Erythroblast (primary cell): Measurements from ENCODE around the gene FOLR2.

Experiments used
- GATA1 ChIP-seq: IDR thresholded peaks from 2 replicates; pipeline ENCODE4 v1.6.1; 2011; ENCODE audit warnings: low read depth, mild to moderate bottlenecking, control low read depth, low read length, moderate library complexity
- POLR2A ChIP-seq: IDR thresholded peaks from 2 replicates; pipeline ENCODE4 v1.6.1; 2011; ENCODE audit warnings: mild to moderate bottlenecking, low read length

- TF ChIP-seq POLR2A = no peak
- no peak for TF ChIP-seq GATA1
Measured at GRCh38 chr11:72173291-72173690, 43.3 kb upstream of the FOLR2 start.
